WTC11 (cell line): Measurements from ENCODE around the gene BPI.

Experiments
- ATF2 ChIP-seq: sonication (generic); formaldehyde crosslinking; IDR thresholded peaks from 2 replicates; pipeline ENCODE4 v1.8.1; 2022; ENCODE audit warnings: low read depth, missing genetic modification reagents, borderline replicate concordance
- CTCF ChIP-seq: fragments of 200-600 bp; IDR thresholded peaks from 2 replicates; pipeline ENCODE4 v1.8.0; 2022; ENCODE audit warnings: antibody characterized with exemption
- ELF4 ChIP-seq: sonication (generic); formaldehyde crosslinking; IDR thresholded peaks from 2 replicates; pipeline ENCODE4 v1.8.1; 2022; ENCODE audit warnings: low read depth, mild to moderate bottlenecking, moderate library complexity, missing genetic modification reagents
- FOXP4 ChIP-seq: sonication (generic); formaldehyde crosslinking; IDR thresholded peaks from 2 replicates; pipeline ENCODE4 v1.8.0; 2022; ENCODE audit warnings: mild to moderate bottlenecking, missing genetic modification reagents
- IRF1 ChIP-seq: sonication (generic); formaldehyde crosslinking; IDR thresholded peaks from 2 replicates; pipeline ENCODE4 v1.8.0; 2023; ENCODE audit warnings: missing genetic modification reagents
- JUN ChIP-seq: sonication (generic); formaldehyde crosslinking; IDR thresholded peaks from 2 replicates; pipeline ENCODE4 v1.8.0; 2023; ENCODE audit warnings: mild to moderate bottlenecking, missing genetic modification reagents
- MAX ChIP-seq: sonication (generic); formaldehyde crosslinking; IDR thresholded peaks from 2 replicates; pipeline ENCODE4 v1.8.0; 2022; ENCODE audit warnings: mild to moderate bottlenecking, missing genetic modification reagents
- NR2C2 ChIP-seq: sonication (generic); formaldehyde crosslinking; IDR thresholded peaks from 2 replicates; pipeline ENCODE4 v1.8.0; 2022; ENCODE audit warnings: mild to moderate bottlenecking, missing genetic modification reagents
- USF2 ChIP-seq: sonication (generic); formaldehyde crosslinking; IDR thresholded peaks from 2 replicates; pipeline ENCODE4 v1.8.1; 2023; ENCODE audit warnings: mild to moderate bottlenecking, missing genetic modification reagents, moderate library complexity

- TF ChIP-seq CTCF (no peak), FOXP4 (CRISPR knock-in tag) (no peak), IRF1 (CRISPR knock-in tag) (no peak), NR2C2 (CRISPR knock-in tag) (no peak), ATF2 (CRISPR knock-in tag) (no peak), ELF4 (no peak), USF2 (CRISPR knock-in tag) (no peak), MAX (CRISPR knock-in tag) (no peak), JUN (CRISPR knock-in tag) (no peak)
Observed at GRCh38 chr20:38302786-38303185, 1.2 kb upstream of the BPI start.
